ENCODE measurements around the gene LRRK1.

- no peak for TF ChIP-seq CTCF (conservative IDR thresholded peaks at IDR 0.05; ENCODE audit: low read depth, low read length)
- TF ChIP-seq RAD21 (IDR thresholded peaks at IDR 0.05; ENCODE audit: low read length), result no peak
- no peak for TF ChIP-seq POLR2A (IDR thresholded peaks at IDR 0.05; ENCODE audit: low read depth, low read length)
- no peak for TF ChIP-seq USF2 (IDR thresholded peaks at IDR 0.05; ENCODE audit: low read depth, low read length)
- no peak for TF ChIP-seq NFE2L2 (IDR thresholded peaks at IDR 0.05; ENCODE audit: low read depth, low read length)
- TF ChIP-seq RCOR1 (IDR thresholded peaks at IDR 0.05; ENCODE audit: insufficient replicate concordance, low read length), result no peak
- TF ChIP-seq SMC3 (IDR thresholded peaks at IDR 0.05; ENCODE audit: low read depth, low read length), result no peak
- no peak for TF ChIP-seq CHD1 (IDR thresholded peaks at IDR 0.05; ENCODE audit: low read depth, low read length)
Measured at GRCh38 chr15:101064795-101065569, 145.8 kb downstream of the LRRK1 start.
